Lower leg skin (tissue), 4 donors: Measurements from ENCODE around the gene SCARB2. TPM values are rescaled to one million over a fixed set of nuclear protein-coding genes. Genes with fewer than 3 reads are reported as not detected.

Experiments
- DNase-seq, 2 donors: peaks; one replicate each; pipeline ENCODE4 v3.0.0-alpha.2; 2019; ENCODE audit warnings: low spot score in 2 of 2
- H3K4me3 ChIP-seq: fragments of 200-600 bp; sonication (generic); 2 replicates; pipeline ENCODE4 v1.5.1; 2017; ENCODE audit warnings: mild to moderate bottlenecking, low read depth; ENCODE audit not compliant: poor library complexity, severe bottlenecking
- POLR2A ChIP-seq, 2 donors: fragments of 450-650 bp; IDR thresholded peaks; one replicate each; pipeline ENCODE4 v1.6.1; 2016 to 2017; ENCODE audit warnings: antibody characterized with exemption in 2 of 2, mild to moderate bottlenecking in 1 of 2, moderate library complexity in 1 of 2
- WGBS, 2 donors: methylation state at CpG; one replicate each; pipeline ENCODE4 v1.1.5; 2018; 5-methylcytosine and 5-hydroxymethylcytosine counted together
- intact Hi-C: fragments of 100-400 bp; cut with DNase I; formaldehyde crosslinking; loops from one replicate; pipeline ENCODE4 v1.15.0; 2023; ENCODE audit warnings: low total_unique reads
- total RNA-seq, 4 donors: library from RNA; depleted of rRNA; stranded (reverse); fragments of >200 nt; gene quantifications; one replicate each; pipeline ENCODE4 v1.1.0, GENCODE V29; 2016
- TF ChIP-seq, protein P1 (sequence below), 3 donors: fragments of 450-650 bp; IDR thresholded peaks; one replicate each; pipeline ENCODE4 v1.5.1; 2016; ENCODE audit warnings: antibody characterized with exemption in 3 of 3, mild to moderate bottlenecking in 3 of 3, moderate library complexity in 2 of 3

The SCARB2 gene
- total RNA-seq, 4 donors from 2014 or later, result 74.9 to 111 (median 82.8) TPM

DNA sequence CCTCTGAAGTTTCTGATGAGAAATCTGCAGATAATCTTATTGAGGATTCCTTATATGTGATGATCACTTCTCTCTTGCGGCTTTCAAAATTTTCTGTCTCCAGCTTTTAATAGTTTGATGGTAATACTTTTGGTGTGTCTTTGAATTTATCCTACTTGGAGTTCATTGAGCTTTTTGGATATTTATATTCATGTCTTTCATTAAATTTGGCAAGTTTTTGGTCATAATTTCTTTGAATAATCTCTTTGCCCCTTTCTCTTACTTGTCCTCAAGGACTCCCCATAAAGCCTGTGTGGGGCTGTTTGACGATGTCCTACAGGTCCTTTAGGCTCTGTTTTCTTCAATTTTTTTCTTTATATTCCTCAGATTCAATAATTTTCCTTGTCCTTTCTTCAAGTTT lies 26.6 kb upstream of the SCARB2 start:
- intact Hi-C loops, result no loop called here
- no peak for TF ChIP-seq POLR2A (IDR thresholded peaks at IDR 0.05)
- TF ChIP-seq, protein P1, sequence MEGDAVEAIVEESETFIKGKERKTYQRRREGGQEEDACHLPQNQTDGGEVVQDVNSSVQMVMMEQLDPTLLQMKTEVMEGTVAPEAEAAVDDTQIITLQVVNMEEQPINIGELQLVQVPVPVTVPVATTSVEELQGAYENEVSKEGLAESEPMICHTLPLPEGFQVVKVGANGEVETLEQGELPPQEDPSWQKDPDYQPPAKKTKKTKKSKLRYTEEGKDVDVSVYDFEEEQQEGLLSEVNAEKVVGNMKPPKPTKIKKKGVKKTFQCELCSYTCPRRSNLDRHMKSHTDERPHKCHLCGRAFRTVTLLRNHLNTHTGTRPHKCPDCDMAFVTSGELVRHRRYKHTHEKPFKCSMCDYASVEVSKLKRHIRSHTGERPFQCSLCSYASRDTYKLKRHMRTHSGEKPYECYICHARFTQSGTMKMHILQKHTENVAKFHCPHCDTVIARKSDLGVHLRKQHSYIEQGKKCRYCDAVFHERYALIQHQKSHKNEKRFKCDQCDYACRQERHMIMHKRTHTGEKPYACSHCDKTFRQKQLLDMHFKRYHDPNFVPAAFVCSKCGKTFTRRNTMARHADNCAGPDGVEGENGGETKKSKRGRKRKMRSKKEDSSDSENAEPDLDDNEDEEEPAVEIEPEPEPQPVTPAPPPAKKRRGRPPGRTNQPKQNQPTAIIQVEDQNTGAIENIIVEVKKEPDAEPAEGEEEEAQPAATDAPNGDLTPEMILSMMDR (IDR thresholded peaks at IDR 0.05), result no peak
- 96 to 98% methylated on average over 2 of the region's 2 CpGs for WGBS, 2 donors
- H3K4me3 ChIP-seq, result no peak overlapping the region
- DNase-seq, result no peak

- no peak overlapping the region for H3K4me3 ChIP-seq
- intact Hi-C loops, result no loop called here
- no peak for DNase-seq
- TF ChIP-seq POLR2A (IDR thresholded peaks at IDR 0.05), result no peak
- TF ChIP-seq, protein P1 (IDR thresholded peaks at IDR 0.05), result no peak
Observed at GRCh38 chr4:76238701-76239100, 25.1 kb upstream of the SCARB2 start.

DNA sequence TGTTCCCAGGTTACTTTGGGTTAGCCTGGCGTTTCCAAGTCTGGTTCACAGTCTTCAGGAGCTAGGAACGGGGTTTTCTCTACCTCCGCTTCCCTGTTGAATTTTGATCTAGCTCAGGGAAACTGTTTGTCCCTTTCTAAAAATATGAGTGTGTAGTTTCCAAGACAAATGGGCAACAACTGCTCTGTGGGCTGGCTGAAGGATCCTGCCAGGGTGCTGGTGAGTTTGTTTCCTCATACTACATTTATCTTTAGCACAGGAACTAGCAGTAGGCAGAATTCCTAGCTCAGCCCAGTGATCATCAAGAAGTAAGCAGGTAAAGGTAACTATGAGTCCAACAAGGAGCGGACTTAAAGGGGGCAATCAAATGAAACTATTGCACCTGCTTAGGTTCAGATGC lies 24.6 kb upstream of the SCARB2 start:
- no peak overlapping the region for H3K4me3 ChIP-seq
- 89 to 91% methylated on average over 4 of the region's 4 CpGs for WGBS, 2 donors
- intact Hi-C loops, result no loop called here
- DNase-seq, result no peak
- TF ChIP-seq, protein P1 (IDR thresholded peaks at IDR 0.05), result no peak
- TF ChIP-seq POLR2A (IDR thresholded peaks at IDR 0.05), result no peak

DNA sequence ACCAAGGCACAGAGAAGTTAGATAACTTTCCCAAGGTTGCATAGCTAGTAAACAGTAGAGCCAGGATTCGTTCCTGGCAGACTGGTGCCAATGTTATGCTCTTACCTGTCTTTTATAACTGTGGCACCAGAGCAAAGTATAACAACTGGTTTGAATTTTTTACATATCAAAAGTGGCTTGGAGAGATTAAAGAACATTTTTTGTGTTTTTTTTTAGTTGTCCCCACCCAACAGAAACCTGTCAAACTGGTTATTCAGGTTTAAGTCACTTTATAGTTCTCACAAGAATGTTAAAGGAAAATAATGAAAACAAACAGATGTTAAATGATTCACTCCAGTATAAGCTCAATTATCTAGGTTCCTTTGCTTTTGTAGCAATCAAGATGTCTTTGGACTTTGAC lies 22.3 kb upstream of the SCARB2 start:
- TF ChIP-seq, protein P1 (IDR thresholded peaks at IDR 0.05), result no peak
- TF ChIP-seq POLR2A (IDR thresholded peaks at IDR 0.05), result no peak
- H3K4me3 ChIP-seq, result no peak overlapping the region
- DNase-seq, result no peak
- intact Hi-C loops, result no loop called here
- 25 to 33% methylated on average over 1 of the region's 1 CpG for WGBS, 2 donors

DNA sequence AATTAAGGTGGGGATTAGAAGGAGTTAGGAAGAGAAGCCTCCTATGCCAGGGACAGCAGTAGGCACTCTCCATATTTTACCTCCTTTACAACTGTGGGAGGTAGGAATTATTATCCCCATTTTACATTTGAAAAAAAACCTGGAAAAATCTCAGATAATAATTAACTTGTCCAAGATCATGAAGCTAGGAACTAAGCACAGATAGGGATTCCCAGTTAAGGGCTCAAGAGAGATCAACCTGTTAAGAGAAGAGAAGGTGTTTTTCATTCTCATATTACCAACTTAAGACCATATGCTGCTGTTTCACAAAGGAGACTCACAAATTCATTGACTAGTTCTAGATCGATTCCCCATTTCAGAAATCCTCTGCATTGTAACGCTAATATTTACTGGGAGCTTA lies 21.8 kb upstream of the SCARB2 start:
- 72 to 91% methylated on average over 2 of the region's 2 CpGs for WGBS, 2 donors
- TF ChIP-seq, protein P1 (IDR thresholded peaks at IDR 0.05), result no peak
- no peak for TF ChIP-seq POLR2A (IDR thresholded peaks at IDR 0.05)
- no peak overlapping the region for H3K4me3 ChIP-seq
- no peak for DNase-seq
- intact Hi-C loops, result no loop called here

DNA sequence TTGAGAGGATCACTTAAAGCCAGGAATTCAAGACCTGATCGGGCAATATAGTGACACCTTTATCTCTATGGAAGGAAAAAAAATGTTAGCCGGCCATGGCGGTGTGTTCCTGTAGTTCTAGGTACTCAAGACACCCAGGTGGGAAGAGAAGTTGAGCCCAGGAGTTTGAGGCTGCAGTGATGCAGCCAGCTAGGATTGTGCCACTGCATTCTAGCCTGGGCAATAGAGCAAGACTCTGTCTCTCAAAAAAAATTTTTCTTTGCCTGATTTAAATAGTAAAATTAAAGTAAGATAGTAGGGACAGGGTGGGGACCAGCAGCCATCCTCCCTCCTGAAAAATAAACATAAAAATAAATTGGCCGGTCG lies 21.0 kb upstream of the SCARB2 start:
- DNase-seq, result no peak
- no peak overlapping the region for H3K4me3 ChIP-seq
- WGBS, 2 donors, result 77 to 83% methylated on average over 5 of the region's 5 CpGs
- TF ChIP-seq, protein P1 (IDR thresholded peaks at IDR 0.05), result no peak
- TF ChIP-seq POLR2A (IDR thresholded peaks at IDR 0.05), result no peak
- intact Hi-C loops, result no loop called here
